Vagina (tissue), 2 donors: Measurements from ENCODE around the gene MYBPH.

Source experiments
- POLR2A ChIP-seq, 2 donors: fragments of 450-650 bp; IDR thresholded peaks; one replicate each; pipeline ENCODE4 v1.6.1; 2017; ENCODE audit warnings: antibody characterized with exemption in 2 of 2, mild to moderate bottlenecking in 2 of 2, moderate library complexity in 2 of 2
- POLR2AphosphoS5 ChIP-seq, 2 donors: sonication (generic); formaldehyde crosslinking; IDR thresholded peaks; one replicate each; pipeline ENCODE4 v1.9.0; 2017; ENCODE audit warnings: antibody characterized with exemption in 2 of 2, mild to moderate bottlenecking in 2 of 2, low read depth in 1 of 2; ENCODE audit not compliant: insufficient read depth in 1 of 2
- TF ChIP-seq, protein P1 (sequence below), 3 experiments: fragments of 450-650 bp in 2 of 3; fragments of 200-600 bp in 1 of 3; sonication (generic) in 1 of 3; IDR thresholded peaks; one replicate each; pipeline ENCODE4 v1.5.1; 2017 to 2019; ENCODE audit warnings: antibody characterized with exemption in 3 of 3, mild to moderate bottlenecking in 2 of 3, moderate library complexity in 2 of 3

DNA sequence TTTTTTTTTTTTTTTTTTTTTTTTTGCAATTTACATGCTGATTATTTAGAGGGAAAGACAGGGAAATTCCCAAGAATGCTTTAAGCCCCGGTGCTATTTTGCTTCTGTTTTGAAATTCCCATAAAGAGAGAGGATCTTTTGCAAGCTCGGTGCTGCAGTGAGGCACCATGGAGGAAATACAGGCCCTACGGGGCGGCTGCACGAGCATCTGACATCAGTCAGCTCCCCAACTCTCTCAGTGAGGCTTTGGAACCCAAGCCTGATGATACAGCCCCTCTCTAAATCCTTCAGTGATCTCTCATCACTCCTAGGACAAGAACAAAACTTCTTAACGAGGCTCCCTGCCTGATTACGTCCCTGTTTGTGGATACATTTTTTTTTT lies 11.7 kb upstream of the MYBPH start:
- no peak for TF ChIP-seq POLR2AphosphoS5 (IDR thresholded peaks at IDR 0.05; ENCODE audit: insufficient read depth in 1 of 2, low read depth in 1 of 2)
- TF ChIP-seq, protein P1, sequence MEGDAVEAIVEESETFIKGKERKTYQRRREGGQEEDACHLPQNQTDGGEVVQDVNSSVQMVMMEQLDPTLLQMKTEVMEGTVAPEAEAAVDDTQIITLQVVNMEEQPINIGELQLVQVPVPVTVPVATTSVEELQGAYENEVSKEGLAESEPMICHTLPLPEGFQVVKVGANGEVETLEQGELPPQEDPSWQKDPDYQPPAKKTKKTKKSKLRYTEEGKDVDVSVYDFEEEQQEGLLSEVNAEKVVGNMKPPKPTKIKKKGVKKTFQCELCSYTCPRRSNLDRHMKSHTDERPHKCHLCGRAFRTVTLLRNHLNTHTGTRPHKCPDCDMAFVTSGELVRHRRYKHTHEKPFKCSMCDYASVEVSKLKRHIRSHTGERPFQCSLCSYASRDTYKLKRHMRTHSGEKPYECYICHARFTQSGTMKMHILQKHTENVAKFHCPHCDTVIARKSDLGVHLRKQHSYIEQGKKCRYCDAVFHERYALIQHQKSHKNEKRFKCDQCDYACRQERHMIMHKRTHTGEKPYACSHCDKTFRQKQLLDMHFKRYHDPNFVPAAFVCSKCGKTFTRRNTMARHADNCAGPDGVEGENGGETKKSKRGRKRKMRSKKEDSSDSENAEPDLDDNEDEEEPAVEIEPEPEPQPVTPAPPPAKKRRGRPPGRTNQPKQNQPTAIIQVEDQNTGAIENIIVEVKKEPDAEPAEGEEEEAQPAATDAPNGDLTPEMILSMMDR (IDR thresholded peaks at IDR 0.05): no peak
- TF ChIP-seq POLR2A (IDR thresholded peaks at IDR 0.05): no peak
